ENCODE results near the gene FKBP8.

DNA sequence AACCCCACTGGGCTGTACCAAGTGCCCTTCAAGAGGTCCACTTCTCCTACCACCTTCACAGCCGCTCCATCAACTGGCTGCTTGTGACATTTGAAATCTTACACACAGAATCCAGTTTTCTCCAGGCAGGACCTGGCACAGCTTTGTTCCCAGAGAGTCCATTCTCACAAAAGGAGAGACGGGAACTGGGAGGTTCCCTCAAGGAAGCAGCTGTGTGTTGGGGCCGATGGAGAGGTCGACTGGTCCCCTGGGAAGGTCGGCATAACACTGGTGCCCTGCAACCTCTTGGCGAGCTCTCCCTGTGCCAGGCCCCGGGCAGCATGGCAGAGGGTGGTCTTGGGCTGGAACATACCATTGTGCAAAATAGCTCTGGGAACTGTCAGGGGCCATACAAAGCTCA, 43.0 kb downstream of the FKBP8 start:
- TF ChIP-seq, protein P1, sequence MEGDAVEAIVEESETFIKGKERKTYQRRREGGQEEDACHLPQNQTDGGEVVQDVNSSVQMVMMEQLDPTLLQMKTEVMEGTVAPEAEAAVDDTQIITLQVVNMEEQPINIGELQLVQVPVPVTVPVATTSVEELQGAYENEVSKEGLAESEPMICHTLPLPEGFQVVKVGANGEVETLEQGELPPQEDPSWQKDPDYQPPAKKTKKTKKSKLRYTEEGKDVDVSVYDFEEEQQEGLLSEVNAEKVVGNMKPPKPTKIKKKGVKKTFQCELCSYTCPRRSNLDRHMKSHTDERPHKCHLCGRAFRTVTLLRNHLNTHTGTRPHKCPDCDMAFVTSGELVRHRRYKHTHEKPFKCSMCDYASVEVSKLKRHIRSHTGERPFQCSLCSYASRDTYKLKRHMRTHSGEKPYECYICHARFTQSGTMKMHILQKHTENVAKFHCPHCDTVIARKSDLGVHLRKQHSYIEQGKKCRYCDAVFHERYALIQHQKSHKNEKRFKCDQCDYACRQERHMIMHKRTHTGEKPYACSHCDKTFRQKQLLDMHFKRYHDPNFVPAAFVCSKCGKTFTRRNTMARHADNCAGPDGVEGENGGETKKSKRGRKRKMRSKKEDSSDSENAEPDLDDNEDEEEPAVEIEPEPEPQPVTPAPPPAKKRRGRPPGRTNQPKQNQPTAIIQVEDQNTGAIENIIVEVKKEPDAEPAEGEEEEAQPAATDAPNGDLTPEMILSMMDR (IDR thresholded peaks at IDR 0.05) = no peak
- no peak for TF ChIP-seq POLR2AphosphoS5 (IDR thresholded peaks at IDR 0.05; ENCODE audit: low read depth, low read length)
- no peak for TF ChIP-seq SIN3A (IDR thresholded peaks at IDR 0.05; ENCODE audit: borderline replicate concordance, insufficient read depth, low read depth, low read length)
- TF ChIP-seq, protein P2, sequence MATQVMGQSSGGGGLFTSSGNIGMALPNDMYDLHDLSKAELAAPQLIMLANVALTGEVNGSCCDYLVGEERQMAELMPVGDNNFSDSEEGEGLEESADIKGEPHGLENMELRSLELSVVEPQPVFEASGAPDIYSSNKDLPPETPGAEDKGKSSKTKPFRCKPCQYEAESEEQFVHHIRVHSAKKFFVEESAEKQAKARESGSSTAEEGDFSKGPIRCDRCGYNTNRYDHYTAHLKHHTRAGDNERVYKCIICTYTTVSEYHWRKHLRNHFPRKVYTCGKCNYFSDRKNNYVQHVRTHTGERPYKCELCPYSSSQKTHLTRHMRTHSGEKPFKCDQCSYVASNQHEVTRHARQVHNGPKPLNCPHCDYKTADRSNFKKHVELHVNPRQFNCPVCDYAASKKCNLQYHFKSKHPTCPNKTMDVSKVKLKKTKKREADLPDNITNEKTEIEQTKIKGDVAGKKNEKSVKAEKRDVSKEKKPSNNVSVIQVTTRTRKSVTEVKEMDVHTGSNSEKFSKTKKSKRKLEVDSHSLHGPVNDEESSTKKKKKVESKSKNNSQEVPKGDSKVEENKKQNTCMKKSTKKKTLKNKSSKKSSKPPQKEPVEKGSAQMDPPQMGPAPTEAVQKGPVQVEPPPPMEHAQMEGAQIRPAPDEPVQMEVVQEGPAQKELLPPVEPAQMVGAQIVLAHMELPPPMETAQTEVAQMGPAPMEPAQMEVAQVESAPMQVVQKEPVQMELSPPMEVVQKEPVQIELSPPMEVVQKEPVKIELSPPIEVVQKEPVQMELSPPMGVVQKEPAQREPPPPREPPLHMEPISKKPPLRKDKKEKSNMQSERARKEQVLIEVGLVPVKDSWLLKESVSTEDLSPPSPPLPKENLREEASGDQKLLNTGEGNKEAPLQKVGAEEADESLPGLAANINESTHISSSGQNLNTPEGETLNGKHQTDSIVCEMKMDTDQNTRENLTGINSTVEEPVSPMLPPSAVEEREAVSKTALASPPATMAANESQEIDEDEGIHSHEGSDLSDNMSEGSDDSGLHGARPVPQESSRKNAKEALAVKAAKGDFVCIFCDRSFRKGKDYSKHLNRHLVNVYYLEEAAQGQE (IDR thresholded peaks at IDR 0.05; ENCODE audit: insufficient read depth in 1 of 2, low read depth in 2 of 2, low read length in 1 of 2) = no peak
